Stimulated activated CD4-positive, alpha-beta T cell treated with anti-CD3 and anti-CD28 coated beads, Interleukin-15, amount 100 ng/mL, for 24 hours (primary cell): ENCODE results near the gene CELA2A.
"Not testable (repeated sequence)": the region's sequence is repeated elsewhere in the genome, so short reads cannot be mapped to it uniquely, and the experiment has no call there.

ENCODE experiments used
- DNase-seq: peaks from one replicate; pipeline ENCODE4 v3.0.0-alpha.2; 2020

The CELA2A gene

DNA sequence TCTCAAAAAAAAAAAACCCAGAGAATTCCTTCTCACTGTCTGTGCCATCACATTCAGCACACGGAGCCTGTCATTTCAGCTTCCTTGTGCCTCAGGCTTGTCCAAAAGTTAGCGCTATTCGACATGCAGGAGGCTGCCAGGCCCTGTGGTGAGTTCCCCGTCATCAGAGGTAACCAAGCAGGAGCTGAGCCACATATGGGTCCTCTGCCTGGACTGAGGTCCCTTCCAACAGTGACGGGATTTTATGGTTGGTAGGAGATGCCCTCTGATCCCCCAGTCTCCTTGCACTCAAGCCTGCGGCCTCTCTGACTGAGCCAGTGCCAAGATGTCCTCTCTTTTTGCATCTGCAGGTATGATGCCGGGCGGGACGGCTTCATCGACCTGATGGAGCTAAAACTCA lies 31.0 kb upstream of the CELA2A start:
- DNase-seq = no peak

DNA sequence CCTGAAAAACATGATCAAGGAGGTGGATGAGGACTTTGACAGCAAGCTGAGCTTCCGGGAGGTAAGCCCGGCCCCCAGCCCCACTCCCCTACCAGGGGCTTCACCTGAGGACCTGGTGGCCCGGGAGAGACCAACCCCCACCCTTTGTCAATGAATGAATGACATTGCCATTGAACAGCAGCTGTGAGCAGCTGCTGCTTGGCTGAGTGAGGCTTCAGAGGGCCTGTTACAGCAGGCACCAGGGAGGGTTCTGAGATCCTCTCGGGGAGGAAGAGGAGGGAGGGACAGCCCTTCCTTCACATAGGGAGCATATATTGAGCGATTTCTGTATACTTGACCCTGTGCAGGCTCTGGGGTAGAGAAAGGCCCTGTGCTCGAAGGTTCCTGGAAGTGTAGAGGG lies 30.6 kb upstream of the CELA2A start:
- no peak for DNase-seq

DNA sequence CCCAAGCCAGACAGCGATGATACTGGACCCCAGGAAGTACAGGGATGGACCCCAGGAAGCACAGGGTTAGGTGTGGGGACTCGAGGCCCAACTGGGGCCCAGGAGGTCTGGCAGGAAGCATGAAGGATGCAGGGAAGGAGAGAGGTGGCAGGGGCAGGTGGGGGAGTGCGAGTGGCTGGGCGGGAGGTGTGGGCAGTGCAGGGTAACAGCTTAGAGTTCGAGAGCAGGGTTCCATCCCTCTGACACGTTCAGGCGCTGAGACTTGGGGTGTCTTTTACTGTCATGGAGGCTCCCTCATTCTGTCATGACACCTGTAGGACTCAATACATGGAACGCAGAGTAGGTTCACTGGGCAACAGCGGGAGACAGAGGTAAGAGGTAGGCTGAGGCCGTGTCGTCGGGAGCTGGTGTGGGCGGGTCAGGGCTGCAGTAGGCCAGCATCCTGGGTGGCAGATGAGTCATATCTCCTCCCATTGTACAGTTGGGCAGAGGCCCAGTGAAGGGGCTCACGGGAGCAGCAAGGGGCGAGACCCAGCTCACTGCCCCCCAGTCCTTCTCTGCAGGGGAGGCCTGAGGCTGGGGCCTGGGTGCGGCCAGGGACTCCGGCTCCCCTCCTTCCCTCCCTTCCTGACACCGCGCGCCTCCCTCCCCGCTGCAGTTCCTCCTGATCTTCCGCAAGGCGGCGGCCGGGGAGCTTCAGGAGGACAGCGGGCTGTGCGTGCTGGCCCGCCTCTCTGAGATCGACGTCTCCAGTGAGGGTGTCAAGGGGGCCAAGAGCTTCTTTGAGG lies 29.8 kb upstream of the CELA2A start:
- DNase-seq = no peak

DNA sequence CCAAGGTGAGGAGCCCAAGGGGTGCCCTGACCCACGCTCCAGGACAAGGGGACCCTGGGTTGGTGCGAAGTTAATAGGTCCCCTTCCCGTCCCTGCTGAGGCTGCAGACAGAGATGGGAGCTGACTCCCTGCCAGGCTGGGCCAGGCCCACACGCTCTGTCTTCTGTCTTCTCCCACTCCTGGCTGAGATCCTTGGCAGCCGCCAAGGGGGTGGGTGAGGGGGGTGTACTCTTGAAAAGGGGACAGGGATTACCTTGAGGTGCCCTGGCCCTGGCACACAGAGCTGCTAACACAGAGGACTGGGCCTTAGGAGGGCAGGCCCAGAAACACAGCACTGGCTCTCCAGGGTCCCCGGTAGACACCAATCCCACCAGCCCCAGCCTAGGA lies 29.3 kb upstream of the CELA2A start:
- DNase-seq = no peak

DNA sequence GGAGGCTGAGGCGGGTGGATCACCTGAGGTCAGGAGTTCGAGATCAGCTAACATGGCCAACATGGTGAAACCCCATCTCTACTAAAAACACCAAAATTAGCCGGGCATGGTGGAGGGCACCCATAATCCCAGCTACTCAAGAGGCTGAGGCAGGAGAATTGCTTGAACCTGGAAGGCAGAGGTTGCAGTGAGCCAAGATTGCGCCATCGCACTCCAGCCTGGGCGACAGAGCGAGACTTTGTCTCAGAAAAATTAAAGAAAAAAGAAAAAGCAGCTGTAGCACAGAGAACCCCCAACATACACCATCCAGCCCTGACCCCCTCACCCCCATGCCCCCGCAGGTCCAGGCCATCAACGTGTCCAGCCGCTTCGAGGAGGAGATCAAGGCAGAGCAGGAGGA lies 28.3 kb upstream of the CELA2A start:
- DNase-seq = not testable (repeated sequence)

DNA sequence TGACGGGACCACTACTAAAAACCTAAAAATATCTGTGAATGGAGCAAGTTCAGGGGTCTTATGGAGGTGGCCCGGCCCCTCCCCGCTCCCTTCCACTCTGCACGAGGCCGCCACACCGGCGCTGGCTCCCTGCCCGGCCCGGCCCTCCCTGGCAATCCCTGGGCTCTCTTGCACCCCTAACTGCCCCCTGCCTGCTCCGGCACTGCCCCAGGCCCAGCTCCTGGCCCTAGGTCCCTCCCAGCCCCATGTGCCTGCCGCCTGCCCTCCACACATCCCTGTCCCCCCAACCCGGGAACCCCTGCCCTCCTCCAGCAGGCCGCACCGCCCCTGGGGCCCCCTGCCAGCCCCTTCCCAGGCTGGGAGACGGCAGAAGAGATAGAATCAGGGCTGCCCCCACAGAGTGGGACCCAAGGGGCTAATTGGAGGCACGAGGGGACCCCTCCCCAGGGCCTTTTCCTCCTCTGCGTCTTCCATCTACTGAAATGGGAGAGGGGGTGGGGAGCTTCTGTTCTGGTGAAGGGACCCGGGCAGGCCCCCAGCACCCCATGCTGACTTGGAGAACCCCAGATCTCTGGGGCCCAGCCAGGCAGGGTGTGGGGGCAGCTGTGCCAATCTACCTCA lies 27.6 kb upstream of the CELA2A start:
- DNase-seq = no peak

DNA sequence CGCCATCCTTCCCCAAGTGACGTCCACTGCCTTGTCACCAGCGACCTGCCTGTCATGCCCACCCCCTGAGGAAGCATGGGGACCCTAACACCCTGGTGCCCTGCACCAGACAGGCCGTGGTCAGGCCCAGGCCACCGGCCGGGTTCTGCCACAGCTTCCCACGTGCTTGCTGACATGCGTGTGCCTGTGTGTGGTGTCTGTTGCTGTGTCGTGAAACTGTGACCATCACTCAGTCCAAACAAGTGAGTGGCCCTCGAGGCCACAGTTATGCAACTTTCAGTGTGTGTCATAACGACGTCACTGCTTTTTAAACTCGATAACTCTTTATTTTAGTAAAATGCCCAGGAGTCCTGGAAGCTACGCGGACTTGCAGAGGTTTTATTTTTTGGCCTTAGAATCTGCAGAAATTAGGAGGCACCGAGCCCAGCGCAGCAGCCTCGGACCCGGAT lies 26.8 kb upstream of the CELA2A start:
- no peak for DNase-seq

DNA sequence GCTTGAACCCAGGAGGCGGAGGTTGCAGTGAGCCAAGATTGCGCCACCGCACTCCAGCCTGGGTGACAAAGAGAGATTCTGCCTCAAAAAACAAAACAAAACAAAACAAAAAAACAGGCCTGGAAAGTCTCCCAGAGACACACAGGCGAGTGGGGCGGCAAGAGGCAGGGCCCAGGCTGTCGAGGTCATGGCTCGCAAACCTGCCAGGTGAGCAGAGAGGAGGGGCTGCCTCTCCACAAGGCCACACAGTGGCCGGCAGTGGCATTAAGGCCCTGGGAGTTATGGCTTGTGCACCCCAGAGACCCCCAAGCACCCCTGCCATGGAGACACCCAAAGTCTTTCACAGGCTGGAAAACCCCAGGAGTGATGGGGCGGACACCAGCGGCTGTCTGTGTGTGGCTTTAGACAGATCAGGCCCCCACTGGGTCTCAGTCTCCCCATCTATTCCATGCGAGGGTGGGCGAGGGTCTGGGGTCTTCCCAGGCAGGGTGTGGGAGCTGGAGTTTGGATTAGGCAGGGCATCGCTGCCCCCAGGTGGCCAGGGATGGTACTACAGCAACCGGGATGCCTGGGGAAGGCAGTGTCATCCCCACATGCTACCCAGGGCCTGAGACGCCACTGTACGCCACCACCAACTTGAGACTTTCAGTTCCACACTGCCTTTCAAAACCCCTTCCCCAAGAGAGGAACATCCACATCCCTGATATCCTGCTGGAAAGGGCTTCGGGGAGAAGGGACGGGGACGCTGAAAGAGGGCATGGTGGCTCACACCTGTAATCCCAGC lies 25.6 kb upstream of the CELA2A start:
- DNase-seq = peak; percentile 80

DNA sequence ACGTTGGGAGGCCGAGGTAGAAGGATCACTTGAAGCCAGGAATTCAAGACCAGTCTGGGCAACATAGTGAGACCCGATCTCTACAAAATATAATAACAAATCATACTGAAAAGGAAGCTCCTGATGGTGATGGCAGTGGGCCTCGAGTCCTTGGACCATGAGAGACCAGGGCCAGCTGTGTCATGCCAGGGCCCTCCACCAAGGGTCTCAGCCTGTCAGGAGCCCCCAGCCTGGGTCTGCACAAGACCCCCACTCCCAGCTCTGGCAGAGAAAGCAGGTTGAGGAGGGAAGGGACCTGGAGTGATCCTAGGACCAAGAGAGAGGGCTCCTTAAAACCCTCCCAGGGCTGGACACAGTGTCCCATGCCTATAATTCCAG lies 25.0 kb upstream of the CELA2A start:
- no peak for DNase-seq

DNA sequence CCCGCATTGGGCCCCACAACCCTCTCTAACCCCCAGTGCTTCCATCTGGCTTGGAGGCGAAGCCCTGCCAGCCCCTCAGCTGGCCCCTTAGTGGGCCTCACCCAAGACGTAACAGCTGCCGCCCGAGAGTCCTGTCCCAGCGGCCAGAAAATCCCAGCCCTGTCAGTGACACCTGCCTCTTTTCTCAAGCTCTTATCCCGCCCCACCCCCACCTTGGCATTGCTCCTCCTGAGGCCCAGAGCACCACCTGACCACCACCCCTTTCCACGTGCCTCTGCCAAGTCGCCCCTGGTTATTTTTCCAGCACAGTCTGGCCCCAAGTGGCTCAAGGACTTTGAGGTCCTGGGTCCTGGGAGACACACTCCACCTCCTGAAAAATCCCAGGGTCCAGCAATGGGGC lies 24.2 kb upstream of the CELA2A start:
- no peak for DNase-seq

DNA sequence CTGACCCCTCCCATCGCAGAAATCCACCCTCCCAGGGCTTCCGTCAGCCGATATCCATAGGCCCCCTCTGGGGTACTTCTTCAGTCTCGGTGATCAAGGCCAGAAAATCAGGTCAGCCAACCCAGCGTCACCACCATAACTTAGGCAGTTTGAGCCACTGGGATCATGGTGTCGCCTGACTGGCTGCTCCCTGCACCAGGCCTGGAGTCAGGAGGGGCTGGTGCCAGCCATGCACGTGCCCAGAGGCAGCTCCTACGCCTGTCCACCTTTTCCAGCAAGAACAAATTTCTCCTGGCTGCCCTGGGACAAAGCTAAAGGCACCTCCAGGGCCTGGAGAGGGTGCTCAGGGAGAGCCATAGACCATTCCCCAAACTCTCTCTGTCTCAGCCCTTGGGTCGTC lies 23.1 kb upstream of the CELA2A start:
- no peak for DNase-seq

DNA sequence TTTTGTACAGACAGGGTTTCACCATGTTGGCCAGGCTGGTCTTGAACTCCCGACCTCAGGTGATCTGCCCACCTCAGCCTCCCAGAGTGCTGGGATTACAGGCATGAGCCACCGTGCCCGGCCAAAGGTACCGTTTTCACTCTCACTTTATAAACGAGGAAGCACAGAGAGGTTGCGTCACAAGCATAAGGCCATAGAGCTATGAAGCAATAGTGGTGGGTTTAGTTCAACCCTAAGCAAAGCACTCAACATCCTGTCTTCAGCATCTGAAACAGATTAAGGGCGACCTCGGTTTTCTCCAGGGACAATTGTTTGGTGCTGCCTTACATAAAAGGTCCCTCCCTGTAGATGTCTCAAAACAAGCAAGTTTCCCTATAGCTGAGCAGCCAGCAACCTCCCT lies 21.8 kb upstream of the CELA2A start:
- not testable (repeated sequence) for DNase-seq

DNA sequence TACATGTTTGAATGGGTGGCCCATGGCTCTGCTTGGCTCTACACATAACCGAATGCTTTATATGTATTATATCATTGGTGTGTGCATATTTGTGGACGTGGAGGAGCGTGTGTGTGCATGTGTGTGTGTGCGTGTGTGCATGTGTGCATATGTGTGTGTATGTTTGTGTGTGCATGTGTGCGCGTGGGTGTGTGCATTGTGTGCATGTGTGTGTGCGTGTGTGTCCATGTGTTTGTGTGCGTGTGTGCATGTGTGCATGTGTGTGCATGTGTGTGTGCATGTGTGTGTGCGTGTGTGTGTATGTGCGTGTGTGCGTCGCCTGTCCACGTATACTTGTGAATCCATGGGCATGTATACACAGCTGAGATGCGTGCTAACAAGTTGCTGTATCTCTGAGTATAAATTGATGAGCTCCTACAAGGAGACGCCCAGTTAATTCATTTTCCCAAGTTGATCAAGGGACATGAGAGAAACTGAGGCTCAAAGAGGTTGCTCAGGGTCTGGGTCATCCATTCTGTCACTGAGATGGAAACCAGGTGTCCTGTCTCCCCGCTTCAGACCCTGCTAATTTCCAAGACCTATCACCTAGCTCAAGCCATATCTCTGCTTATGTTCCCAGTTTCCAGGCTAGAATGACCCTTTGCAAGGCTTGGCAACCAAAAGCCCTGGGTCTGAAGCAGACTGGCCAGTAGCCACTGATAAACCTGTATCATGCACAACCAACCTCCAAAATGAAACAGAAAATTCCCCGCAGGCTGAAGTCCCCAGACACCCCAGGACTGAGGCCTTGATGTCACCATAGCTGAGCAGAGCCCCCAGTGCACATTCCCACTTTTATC lies 21.1 kb upstream of the CELA2A start:
- no peak for DNase-seq

DNA sequence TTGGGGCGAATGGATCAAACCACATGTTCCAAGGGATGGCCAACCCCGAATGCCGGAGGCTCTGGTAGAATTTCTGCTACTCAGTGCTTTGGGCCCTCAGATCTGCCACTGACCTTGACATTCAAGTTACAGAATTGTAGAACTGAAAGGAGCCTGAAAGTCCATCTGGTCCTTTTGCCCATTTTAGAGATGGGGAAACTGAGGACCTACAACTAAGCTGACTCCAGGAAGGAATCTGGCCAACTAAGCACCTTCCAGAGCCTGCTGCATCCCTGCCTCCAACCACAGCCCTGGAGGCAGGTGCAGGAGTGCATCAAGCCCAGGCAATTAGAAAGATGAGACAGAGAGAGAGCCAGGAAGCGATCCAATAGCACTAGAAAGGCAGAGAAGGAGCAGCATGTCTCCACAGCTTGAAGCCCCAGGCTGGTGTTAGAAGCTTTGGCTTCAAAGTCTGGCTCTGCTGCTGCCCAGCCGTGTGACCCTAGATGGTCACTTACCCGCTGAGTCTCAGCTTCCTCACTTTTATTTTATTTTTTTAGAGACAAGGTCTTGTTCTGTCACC lies 19.6 kb upstream of the CELA2A start:
- no peak for DNase-seq

DNA sequence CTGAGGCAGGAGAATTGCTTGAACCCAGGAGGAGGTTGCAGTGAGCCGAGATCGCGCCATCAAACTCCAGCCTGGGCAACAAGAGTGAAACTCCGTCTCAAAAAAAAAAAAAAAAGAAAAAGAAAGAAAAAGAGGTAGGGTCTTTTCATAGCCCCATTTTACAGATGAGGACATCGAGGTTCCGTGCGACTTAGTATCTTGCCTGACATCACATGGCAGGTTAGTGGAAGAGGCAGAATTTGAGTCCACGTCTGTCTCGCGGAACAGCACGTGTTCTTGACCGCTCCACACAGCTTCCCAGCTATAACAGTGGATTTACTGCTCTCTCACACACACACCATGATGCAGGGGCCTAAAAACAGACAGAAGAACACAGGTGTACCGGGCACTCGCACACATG lies 17.2 kb upstream of the CELA2A start:
- no peak for DNase-seq

DNA sequence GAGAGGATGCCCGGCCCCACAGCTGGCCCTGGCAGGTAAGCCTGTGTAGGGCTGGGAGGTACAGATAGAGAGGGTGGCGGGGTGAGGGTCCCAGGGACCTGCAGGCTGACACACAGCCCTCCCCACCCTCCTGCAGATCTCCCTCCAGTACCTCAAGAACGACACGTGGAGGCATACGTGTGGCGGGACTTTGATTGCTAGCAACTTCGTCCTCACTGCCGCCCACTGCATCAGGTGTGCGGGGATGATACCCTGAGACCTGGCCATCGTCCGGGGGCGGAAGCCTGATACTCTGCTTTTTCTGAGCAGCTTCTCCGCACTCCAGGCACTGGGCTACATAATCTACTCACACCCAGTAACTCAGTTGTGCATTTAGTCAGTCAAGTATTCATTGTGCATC lies 16.2 kb upstream of the CELA2A start:
- no peak for DNase-seq

DNA sequence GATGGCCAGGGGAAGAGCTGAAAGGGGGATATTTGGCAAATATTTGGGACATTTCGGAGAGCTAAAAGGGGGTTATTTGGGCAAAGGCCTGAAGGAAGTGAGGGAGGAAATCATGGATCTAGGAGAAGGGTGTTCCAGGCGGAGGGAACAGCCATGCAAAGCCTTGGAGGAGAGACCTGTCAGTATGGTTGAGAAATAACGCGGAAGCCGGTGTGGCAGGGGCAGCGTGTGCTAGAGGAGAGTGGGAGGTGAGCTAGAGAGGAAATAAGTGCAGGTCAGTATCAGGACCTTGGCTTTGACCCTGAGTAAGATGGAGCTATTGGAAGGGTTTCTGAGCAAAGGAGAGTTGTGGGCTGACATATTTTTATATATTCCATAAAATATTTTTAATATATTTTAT lies 15.3 kb upstream of the CELA2A start:
- no peak for DNase-seq

DNA sequence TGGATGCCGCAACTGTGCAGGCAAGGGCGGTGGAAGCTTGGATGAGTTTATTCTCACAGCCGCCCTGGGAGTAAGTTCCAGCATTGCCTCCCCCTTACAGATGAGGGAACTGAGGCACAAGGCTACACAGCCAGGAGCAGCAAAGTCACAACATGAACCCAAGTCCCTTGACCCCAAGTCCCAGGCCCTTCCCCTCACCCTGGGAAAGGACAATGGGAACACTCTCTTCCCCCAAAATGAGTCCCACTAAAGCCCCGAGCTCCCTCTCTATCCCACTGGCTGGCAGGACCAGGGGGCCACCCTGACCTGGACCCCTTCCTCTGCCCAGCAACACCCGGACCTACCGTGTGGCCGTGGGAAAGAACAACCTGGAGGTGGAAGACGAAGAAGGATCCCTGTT lies 14.4 kb upstream of the CELA2A start:
- no peak for DNase-seq

DNA sequence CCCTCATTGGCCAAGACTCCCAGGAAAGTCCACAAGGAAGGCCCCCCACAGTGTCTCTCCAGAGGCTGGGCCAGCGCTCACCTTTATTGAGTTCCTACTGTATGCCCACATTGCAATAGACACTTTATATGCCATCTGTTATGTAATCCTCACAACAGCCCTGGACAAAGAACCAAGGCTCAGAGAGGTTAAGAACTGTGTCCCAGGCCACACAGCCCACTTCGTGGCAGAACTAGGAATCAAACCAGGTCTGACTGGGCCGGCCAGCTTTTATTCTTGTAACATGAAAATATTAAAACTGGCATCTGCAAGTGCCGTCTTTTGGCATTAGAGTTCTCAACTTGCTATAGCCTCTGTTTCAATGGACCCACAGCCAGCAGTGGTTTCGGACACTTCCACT lies 13.8 kb upstream of the CELA2A start:
- DNase-seq = no peak

DNA sequence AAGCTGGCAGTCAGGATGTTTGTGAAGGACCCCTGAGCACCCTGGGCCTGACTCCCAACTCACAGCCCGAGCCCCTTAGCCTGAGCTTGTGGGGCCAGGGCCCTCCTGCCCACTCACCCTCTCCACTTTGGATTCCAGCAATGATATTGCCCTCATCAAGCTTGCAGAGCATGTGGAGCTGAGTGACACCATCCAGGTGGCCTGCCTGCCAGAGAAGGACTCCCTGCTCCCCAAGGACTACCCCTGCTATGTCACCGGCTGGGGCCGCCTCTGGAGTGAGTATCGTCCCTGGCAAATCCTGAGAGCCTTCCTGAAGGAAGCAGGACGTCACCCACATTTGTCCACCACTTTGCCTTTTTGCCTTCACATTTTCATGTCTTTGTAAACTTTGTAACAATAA lies 13.3 kb upstream of the CELA2A start:
- no peak for DNase-seq

DNA sequence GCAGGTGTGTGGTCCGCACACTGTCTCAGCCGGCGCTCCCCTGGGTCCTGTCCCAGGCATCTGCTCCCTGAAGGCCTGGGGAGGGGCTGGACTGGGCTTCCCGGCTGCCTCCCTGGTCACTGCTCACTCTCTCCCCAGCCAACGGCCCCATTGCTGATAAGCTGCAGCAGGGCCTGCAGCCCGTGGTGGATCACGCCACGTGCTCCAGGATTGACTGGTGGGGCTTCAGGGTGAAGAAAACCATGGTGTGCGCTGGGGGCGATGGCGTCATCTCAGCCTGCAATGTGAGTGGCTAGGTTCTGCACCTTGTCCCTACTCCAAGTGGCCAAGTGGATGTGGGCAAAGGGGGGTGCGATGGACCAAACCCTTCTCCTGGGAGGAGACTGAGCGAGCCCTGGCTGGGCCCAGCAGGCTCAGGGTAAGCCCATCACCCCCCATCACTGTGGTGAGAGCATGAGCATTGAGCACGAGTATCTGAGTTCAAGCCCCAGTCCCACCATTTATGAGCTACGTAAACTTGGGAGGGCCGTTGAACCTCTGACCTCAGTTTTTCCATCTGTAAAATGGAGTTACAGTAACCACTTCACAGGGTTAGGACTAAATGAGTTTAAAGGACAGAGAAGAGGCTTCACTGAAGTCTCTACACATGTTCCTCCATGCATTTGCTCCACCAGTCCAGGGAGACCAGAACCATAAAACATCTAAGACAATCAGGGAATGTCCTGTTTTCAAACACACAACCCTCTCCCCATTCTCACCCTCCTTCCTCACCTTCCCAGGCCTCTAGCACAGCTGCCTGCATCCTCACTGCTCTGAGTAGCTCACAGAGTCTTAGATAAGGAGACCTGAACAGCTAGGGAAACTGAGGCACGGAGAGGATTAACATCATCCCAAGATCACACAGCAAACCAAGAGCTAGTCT lies 11.8 kb upstream of the CELA2A start:
- DNase-seq = no peak
